Endothelial cell of umbilical vein (primary cell): ENCODE results near the gene ATP9B. TPM values are rescaled to one million over a fixed set of nuclear protein-coding genes. Genes with fewer than 3 reads are reported as not detected.

Experiments used
- BruUV-seq: library from RNA; stranded (reverse); fragments of 400-500 nt; replicated peaks from 2 replicates; lab custom pipeline; 2021; lab: Mats Ljungman, UMichigan
- CTCF ChIA-PET: fragments of 300-600, 350-600 bp; sonication (Branson Sonifier 250); formaldehyde crosslinking; loops from one replicate; lab custom pipeline; 2021; ENCODE audit warnings: antibody characterized with exemption, inconsistent platforms; lab: Charles Lee
- POLR2A ChIA-PET: fragments of 300-600, 350-600 bp; sonication (Branson Sonifier 250); formaldehyde crosslinking; loops from one replicate; lab custom pipeline; 2021; ENCODE audit warnings: antibody characterized with exemption, inconsistent platforms; lab: Charles Lee
- DNase-seq: peaks from one replicate; pipeline ENCODE4 v3.0.0-alpha.2; 2011; ENCODE audit warnings: low read depth, low spot score
- FAIRE-seq: peaks from 2 replicates; lab custom pipeline; 2011; peaks lifted over from hg19 to GRCh38; lab: Jason Lieb, UNC
- H2AFZ ChIP-seq: 2 replicates; pipeline ENCODE4 v1.6.0; 2012; ENCODE audit warnings: low read depth, low read length, control low read depth, inconsistent platforms
- H3K27ac ChIP-seq: 2 replicates; pipeline ENCODE4 v1.5.1; 2011; ENCODE audit warnings: low read depth, mild to moderate bottlenecking, control low read depth, low read length, moderate library complexity; ENCODE audit not compliant: insufficient read depth
- H3K27me3 ChIP-seq, 2 experiments: 2 replicates each; pipeline versions ENCODE4 v1.6.0 to v1.6.1; 2011; ENCODE audit warnings: low read length in 2 of 2, mixed read lengths in 1 of 2; ENCODE audit not compliant: control insufficient read depth in 2 of 2, insufficient read depth in 2 of 2
- H3K36me3 ChIP-seq, 2 experiments: 2 replicates in 1 of 2; 3 replicates in 1 of 2; pipeline ENCODE4 v1.5.1; 2011; ENCODE audit warnings: low read length in 2 of 2, mild to moderate bottlenecking in 1 of 2, moderate library complexity in 1 of 2; ENCODE audit not compliant: control insufficient read depth in 2 of 2, insufficient read depth in 2 of 2; ENCODE audit errors: extremely low read depth in 1 of 2
- H3K4me1 ChIP-seq: 3 replicates; pipeline ENCODE4 v1.5.1; 2011; ENCODE audit warnings: mild to moderate bottlenecking, low read length; ENCODE audit not compliant: control insufficient read depth, insufficient read depth; ENCODE audit errors: extremely low read depth
- H3K4me2 ChIP-seq: 2 replicates; pipeline ENCODE4 v1.6.1; 2011; ENCODE audit warnings: low read length, control low read depth, mixed read lengths; ENCODE audit not compliant: insufficient read depth
- H3K4me3 ChIP-seq, 3 experiments: fragments of 200-600 bp in 1 of 3; sonication (generic), shearing (Covaris generic) in 1 of 3; replicated peaks in 1 of 3; 2 replicates each; pipeline ENCODE4 v1.5.1; 2011 to 2016; ENCODE audit warnings: control low read depth in 3 of 3, low read length in 3 of 3, mild to moderate bottlenecking in 2 of 3, inconsistent platforms in 1 of 3, low read depth in 1 of 3, moderate library complexity in 1 of 3; ENCODE audit not compliant: insufficient read depth in 1 of 3
- H3K79me2 ChIP-seq: 2 replicates; pipeline ENCODE4 v1.6.0; 2012; ENCODE audit warnings: low read length, inconsistent platforms; ENCODE audit not compliant: control insufficient read depth, insufficient read depth
- H3K9ac ChIP-seq: replicated peaks from 2 replicates; pipeline ENCODE3; 2011; ENCODE audit warnings: low read length, control low read depth; ENCODE audit not compliant: insufficient read depth; ENCODE audit errors: extremely low read depth
- H3K9me1 ChIP-seq: replicated peaks from 3 replicates; pipeline ENCODE4 v1.6.0; 2011; ENCODE audit warnings: mild to moderate bottlenecking, low read length; ENCODE audit not compliant: control insufficient read depth, insufficient read depth; ENCODE audit errors: extremely low read depth
- H3K9me3 ChIP-seq: replicated peaks from 2 replicates; pipeline ENCODE4 v1.5.1; 2012; ENCODE audit warnings: low read length, inconsistent platforms; ENCODE audit not compliant: control insufficient read depth, insufficient read depth
- H4K20me1 ChIP-seq: replicated peaks from 2 replicates; pipeline ENCODE3; 2011; ENCODE audit warnings: mild to moderate bottlenecking, low read length; ENCODE audit not compliant: control insufficient read depth, insufficient read depth; ENCODE audit errors: extremely low read depth
- EZH2 ChIP-seq: IDR thresholded peaks from 2 replicates; pipeline ENCODE4 v1.6.1; 2012; ENCODE audit warnings: borderline replicate concordance, low read depth, mild to moderate bottlenecking, moderate library complexity, low read length, inconsistent platforms; ENCODE audit not compliant: severe bottlenecking
- FOS ChIP-seq: IDR thresholded peaks from 2 replicates; pipeline ENCODE4 v1.6.1; 2011; ENCODE audit warnings: mild to moderate bottlenecking, low read length, moderate library complexity, borderline replicate concordance; ENCODE audit not compliant: insufficient read depth
- GATA2 ChIP-seq: IDR thresholded peaks from 2 replicates; pipeline ENCODE4 v1.7.0; 2011; ENCODE audit warnings: low read depth, mild to moderate bottlenecking, moderate library complexity, mixed read lengths, low read length; ENCODE audit not compliant: insufficient read length, insufficient read depth
- JUN ChIP-seq: IDR thresholded peaks from 2 replicates; pipeline ENCODE4 v1.6.1; 2011; ENCODE audit warnings: borderline replicate concordance, low read depth; ENCODE audit not compliant: insufficient read length, insufficient read depth
- MYC ChIP-seq: IDR thresholded peaks from one replicate; pipeline ENCODE4 v1.6.1; 2011; ENCODE audit warnings: mild to moderate bottlenecking, low read depth, low read length
- POLR2A ChIP-seq: IDR thresholded peaks from 2 replicates; pipeline ENCODE4 v1.6.1; 2012; ENCODE audit warnings: low read depth, mild to moderate bottlenecking, control low read depth, low read length
- POLR2AphosphoS5 ChIP-seq: IDR thresholded peaks from 2 replicates; pipeline ENCODE4 v1.6.1; 2012; ENCODE audit warnings: low read depth, mild to moderate bottlenecking, control low read depth, low read length, moderate library complexity; ENCODE audit not compliant: insufficient read depth
- dilution Hi-C: fragments of 300-500 bp; cut with MboI; formaldehyde crosslinking; loops from one replicate; pipeline ENCODE4 v1.15.0; 2019; ENCODE audit warnings: low sequenced_read_pairs; ENCODE audit not compliant: extremely low pct_ligation_motif_present
- intact Hi-C: fragments of 100-400 bp; cut with micrococcal nuclease; formaldehyde crosslinking; loops from one replicate; pipeline ENCODE4 v1.10.0; 2022
- polyA plus RNA-seq, 4 experiments: library from polyadenylated mRNA; depleted of rRNA in 3 of 4; stranded (reverse) in 3 of 4; unstranded in 1 of 4; fragments of >200 nt; gene quantifications; 2 replicates each; pipeline versions ENCODE4 v1.2.1 to v1.2.3, GENCODE V29; 2011 to 2012; ENCODE audit warnings: missing spikeins in 1 of 4
- total RNA-seq: library from RNA; stranded (reverse); gene quantifications from 2 replicates; pipeline ENCODE4 v1.2.3, GENCODE V29; 2021
- TF ChIP-seq, protein P1 (sequence below): IDR thresholded peaks from 2 replicates; pipeline ENCODE4 v1.6.1; 2011; ENCODE audit not compliant: insufficient read depth, insufficient read length
- TF ChIP-seq, protein P2 (sequence below), 2 donors: IDR thresholded peaks; 1 replicate in 1 of 2; 2 replicates in 1 of 2; pipeline ENCODE4 v1.5.1; 2011; ENCODE audit warnings: low read length in 2 of 2, mild to moderate bottlenecking in 2 of 2, moderate library complexity in 2 of 2, control low read depth in 1 of 2, inconsistent platforms in 1 of 2, low read depth in 1 of 2; ENCODE audit not compliant: insufficient read depth in 1 of 2; ENCODE audit errors: extremely low read depth in 1 of 2

Gene ATP9B
- total and polyA plus RNA-seq, 2 donors (not counting 3 experiments of a cell fraction or from before 2014, with no cell fraction given), result 14.6 to 18.2 TPM

DNA sequence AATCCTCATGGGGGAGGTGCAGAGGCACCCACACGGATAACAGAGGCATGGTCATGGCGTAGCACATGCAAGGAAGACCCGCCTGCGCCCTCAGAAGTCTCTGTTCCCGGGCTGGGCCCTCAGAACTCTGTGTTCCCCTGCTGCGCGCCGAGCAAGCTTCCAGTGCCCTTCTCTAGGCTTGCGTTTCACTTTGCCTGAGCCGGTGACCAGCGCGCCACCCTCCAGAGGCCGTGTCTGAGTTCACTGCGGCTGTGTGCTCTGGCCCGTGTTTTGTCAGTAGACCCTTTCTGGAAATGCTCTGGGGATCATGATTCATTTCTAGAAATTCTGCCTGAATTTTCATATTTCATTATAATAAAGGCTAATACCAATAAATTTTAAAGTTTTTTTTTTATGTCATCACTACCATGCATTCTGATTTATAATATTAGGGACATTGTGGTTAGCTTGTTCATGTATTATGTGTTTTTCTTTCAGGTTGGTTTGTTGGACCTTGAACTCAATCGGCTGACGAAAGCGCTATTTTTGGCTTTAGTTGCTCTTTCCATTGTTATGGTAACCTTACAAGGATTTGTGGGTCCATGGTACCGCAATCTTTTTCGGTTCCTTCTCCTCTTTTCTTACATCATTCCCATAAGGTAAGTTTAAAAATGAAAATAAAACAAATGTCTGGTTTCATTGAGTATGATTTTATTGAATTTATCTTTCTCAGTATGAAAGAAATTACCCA is 183.9 kb downstream of the ATP9B start:
- Histone ChIP-seq H3K27ac (no peak overlapping the region), H3K79me2 (no peaks in the 10 kb centered on the region), H3K4me1 (no peaks in the 10 kb centered on the region), H3K9ac (no peak overlapping the region), H3K27me3 (no peaks in the 10 kb centered on the region), H3K9me3 (no peaks in the 10 kb centered on the region), H2AFZ (no peak overlapping the region), H4K20me1 (no peaks in the 10 kb centered on the region), H3K4me2 (no peak overlapping the region), H3K36me3 (peaks cover 0 to 4% of the 10 kb centered on the region in 2 experiments), H3K9me1 (no peaks in the 10 kb centered on the region), H3K4me3 (no peak overlapping the region)
- TF ChIP-seq, protein P1, sequence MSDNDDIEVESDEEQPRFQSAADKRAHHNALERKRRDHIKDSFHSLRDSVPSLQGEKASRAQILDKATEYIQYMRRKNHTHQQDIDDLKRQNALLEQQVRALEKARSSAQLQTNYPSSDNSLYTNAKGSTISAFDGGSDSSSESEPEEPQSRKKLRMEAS, result no peak
- no peak for TF ChIP-seq JUN
- TF ChIP-seq POLR2A, result no peak
- TF ChIP-seq, protein P2, sequence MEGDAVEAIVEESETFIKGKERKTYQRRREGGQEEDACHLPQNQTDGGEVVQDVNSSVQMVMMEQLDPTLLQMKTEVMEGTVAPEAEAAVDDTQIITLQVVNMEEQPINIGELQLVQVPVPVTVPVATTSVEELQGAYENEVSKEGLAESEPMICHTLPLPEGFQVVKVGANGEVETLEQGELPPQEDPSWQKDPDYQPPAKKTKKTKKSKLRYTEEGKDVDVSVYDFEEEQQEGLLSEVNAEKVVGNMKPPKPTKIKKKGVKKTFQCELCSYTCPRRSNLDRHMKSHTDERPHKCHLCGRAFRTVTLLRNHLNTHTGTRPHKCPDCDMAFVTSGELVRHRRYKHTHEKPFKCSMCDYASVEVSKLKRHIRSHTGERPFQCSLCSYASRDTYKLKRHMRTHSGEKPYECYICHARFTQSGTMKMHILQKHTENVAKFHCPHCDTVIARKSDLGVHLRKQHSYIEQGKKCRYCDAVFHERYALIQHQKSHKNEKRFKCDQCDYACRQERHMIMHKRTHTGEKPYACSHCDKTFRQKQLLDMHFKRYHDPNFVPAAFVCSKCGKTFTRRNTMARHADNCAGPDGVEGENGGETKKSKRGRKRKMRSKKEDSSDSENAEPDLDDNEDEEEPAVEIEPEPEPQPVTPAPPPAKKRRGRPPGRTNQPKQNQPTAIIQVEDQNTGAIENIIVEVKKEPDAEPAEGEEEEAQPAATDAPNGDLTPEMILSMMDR (IDR thresholded peaks at IDR 0.05; ENCODE audit: extremely low read depth in 1 of 2, insufficient read depth in 1 of 2, low read depth in 1 of 2, low read length in 2 of 2), result no peak
- TF ChIP-seq GATA2, result no peak
- TF ChIP-seq MYC, result no peak
- no peak for TF ChIP-seq EZH2
- TF ChIP-seq FOS, result no peak
- no peak for TF ChIP-seq POLR2AphosphoS5
- no peak for FAIRE-seq
- intact Hi-C loops (no loop called here), dilution Hi-C loops (no loop called here)
- ChIA-PET POLR2A (no interaction called here), CTCF (no interaction called here)
- DNase-seq, result no peak
- no TSS peak for BruUV-seq
